Endodermal cell (in vitro differentiated cells): ENCODE results near the gene SEMG2. TPM values are rescaled to one million over a fixed set of nuclear protein-coding genes. Genes with fewer than 3 reads are reported as not detected.

Experiments used
- DNase-seq: peaks from one replicate; pipeline ENCODE4 v3.0.0-alpha.2; 2017
- H3K27ac ChIP-seq: 2 replicates; pipeline ENCODE4 v1.5.1; 2013; ENCODE audit warnings: mild to moderate bottlenecking, low read depth, low read length, moderate library complexity
- H3K27me3 ChIP-seq: 2 replicates; pipeline ENCODE4 v1.6.1; 2013; ENCODE audit warnings: mild to moderate bottlenecking, low read length, moderate library complexity; ENCODE audit not compliant: insufficient read depth, control insufficient read depth, poor library complexity, severe bottlenecking
- H3K36me3 ChIP-seq: 2 replicates; pipeline ENCODE4 v1.7.0; 2013; ENCODE audit warnings: mild to moderate bottlenecking, low read length, moderate library complexity; ENCODE audit not compliant: control insufficient read depth, insufficient read depth
- H3K4me1 ChIP-seq: one replicate; pipeline ENCODE4 v1.7.0; 2013; ENCODE audit warnings: low read length; ENCODE audit not compliant: control insufficient read depth, insufficient read depth
- H3K4me3 ChIP-seq: 2 replicates; pipeline ENCODE4 v1.5.1; 2013; ENCODE audit warnings: mild to moderate bottlenecking, low read length, moderate library complexity
- H3K9ac ChIP-seq: 2 replicates; pipeline ENCODE4 v1.6.1; 2013; ENCODE audit warnings: mild to moderate bottlenecking, low read length, moderate library complexity; ENCODE audit not compliant: poor library complexity, severe bottlenecking; ENCODE audit errors: extremely low read depth
- H3K9me3 ChIP-seq: 2 replicates; pipeline ENCODE4 v1.6.1; 2013; ENCODE audit warnings: mild to moderate bottlenecking, low read length, moderate library complexity; ENCODE audit not compliant: control insufficient read depth
- H3K27ac Mint-ChIP-seq: 2 replicates; pipeline ENCODE4 v1.8.0; 2020; ENCODE audit warnings: mixed read lengths
- H3K27me3 Mint-ChIP-seq: 2 replicates; pipeline ENCODE4 v1.8.0; 2021; ENCODE audit warnings: mild to moderate bottlenecking, mixed read lengths; ENCODE audit not compliant: insufficient read depth
- H3K36me3 Mint-ChIP-seq: 2 replicates; pipeline ENCODE4 v1.8.0; 2020; ENCODE audit warnings: low read depth, mixed read lengths
- H3K4me1 Mint-ChIP-seq: 2 replicates; pipeline ENCODE4 v1.8.0; 2020; ENCODE audit warnings: mixed read lengths
- H3K4me3 Mint-ChIP-seq: 2 replicates; pipeline ENCODE4 v1.8.0; 2020; ENCODE audit warnings: mild to moderate bottlenecking, moderate library complexity, mixed read lengths
- H3K9me3 Mint-ChIP-seq: 2 replicates; pipeline ENCODE4 v1.8.0; 2020; ENCODE audit warnings: mild to moderate bottlenecking, mixed read lengths
- CTCF ChIP-seq: fragments of 200-600 bp; sonication (generic); conservative IDR thresholded peaks from 2 replicates; pipeline ENCODE4 v1.5.0; 2021; ENCODE audit warnings: antibody characterized with exemption, mild to moderate bottlenecking
- WGBS, 2 experiments: methylation state at CpG; one replicate each; pipeline versions ENCODE4 v1.1.5 to v1.1.7; 2013; ENCODE audit warnings: missing lambda C conversion rate in 2 of 2, mixed read lengths in 1 of 2; ENCODE audit not compliant: insufficient coverage in 1 of 2, insufficient read length in 1 of 2; 5-methylcytosine and 5-hydroxymethylcytosine counted together
- total RNA-seq, 2 donors: library from RNA; stranded (reverse); fragmentation: NEBNext Ultra II Directional in 1 of 2; extraction: Animal tissue kit (Norgen Biotek cat#: 25700) in 1 of 2; gene quantifications; 2 replicates in 1 of 2; 3 replicates in 1 of 2; pipeline ENCODE4 v1.2.1, GENCODE V29; 2021

The SEMG2 gene
- total RNA-seq, 2 donors from 2014 or later = not detected

GRCh38 chr20:45183084-45183483 is 38.1 kb upstream of the SEMG2 start:
- no peaks in the 10 kb centered on the region for H3K9me3 Mint-ChIP-seq
- H3K4me3 Mint-ChIP-seq = no peak overlapping the region
- H3K27ac Mint-ChIP-seq = no peak overlapping the region
- Histone ChIP-seq H3K27me3 (no peaks in the 10 kb centered on the region), H3K9me3 (no peaks in the 10 kb centered on the region), H3K4me1 (no peaks in the 10 kb centered on the region), H3K27ac (no peak overlapping the region), H3K4me3 (no peak overlapping the region), H3K9ac (no peak overlapping the region), H3K36me3 (no peaks in the 10 kb centered on the region)
- TF ChIP-seq CTCF = no peak
- 80 to 95% methylated on average over 1 of the region's 2 CpGs for WGBS, 2 experiments
- H3K27me3 Mint-ChIP-seq = no peaks in the 10 kb centered on the region
- H3K36me3 Mint-ChIP-seq = no peaks in the 10 kb centered on the region
- H3K4me1 Mint-ChIP-seq = no peaks in the 10 kb centered on the region
- DNase-seq = no peak

- no peaks in the 10 kb centered on the region for H3K9me3 Mint-ChIP-seq
- no peak overlapping the region for H3K9ac ChIP-seq
- peak; percentile 39 for TF ChIP-seq CTCF
These were observed 33.5 kb upstream of the SEMG2 start for GRCh38 chr20:45187693-45188092.

GRCh38 chr20:45189067-45189609 is 32.0 kb upstream of the SEMG2 start:
- Mint-ChIP-seq H3K36me3 (no peaks in the 10 kb centered on the region), H3K9me3 (no peaks in the 10 kb centered on the region), H3K27me3 (no peaks in the 10 kb centered on the region), H3K4me3 (no peak overlapping the region), H3K4me1 (no peaks in the 10 kb centered on the region), H3K27ac (no peak overlapping the region)
- H3K4me3 ChIP-seq = no peak overlapping the region
- no peak overlapping the region for H3K27ac ChIP-seq
- no peaks in the 10 kb centered on the region for H3K27me3 ChIP-seq
- WGBS, 2 experiments = 94 to 100% methylated on average over 2 to 3 of the region's 3 CpGs
- H3K9me3 ChIP-seq = no peaks in the 10 kb centered on the region
- DNase-seq = no peak
- no peaks in the 10 kb centered on the region for H3K4me1 ChIP-seq
- TF ChIP-seq CTCF = no peak
- no peak overlapping the region for H3K9ac ChIP-seq
- no peaks in the 10 kb centered on the region for H3K36me3 ChIP-seq

More at GRCh38 chr20:45187693-45188092, 33.5 kb upstream of the SEMG2 start:
- Mint-ChIP-seq H3K36me3 (no peaks in the 10 kb centered on the region), H3K4me3 (no peak overlapping the region), H3K27me3 (no peaks in the 10 kb centered on the region), H3K27ac (no peak overlapping the region), H3K4me1 (no peaks in the 10 kb centered on the region)
- no peaks in the 10 kb centered on the region for H3K27me3 ChIP-seq
- H3K4me1 ChIP-seq = no peaks in the 10 kb centered on the region
- no peaks in the 10 kb centered on the region for H3K36me3 ChIP-seq
- no peak overlapping the region for H3K4me3 ChIP-seq
- no peak overlapping the region for H3K27ac ChIP-seq
- WGBS, 2 experiments = 80 to 82% methylated on average over 1 to 2 of the region's 2 CpGs
- peak; percentile 63 for DNase-seq
- no peaks in the 10 kb centered on the region for H3K9me3 ChIP-seq
